Measurements from ENCODE around the gene SLC6A11. TPM values are rescaled to one million over a fixed set of nuclear protein-coding genes. Genes with fewer than 3 reads are reported as not detected.

Gene SLC6A11
- total RNA-seq, 1 experiment from 2014 or later = 0.85 TPM

DNA sequence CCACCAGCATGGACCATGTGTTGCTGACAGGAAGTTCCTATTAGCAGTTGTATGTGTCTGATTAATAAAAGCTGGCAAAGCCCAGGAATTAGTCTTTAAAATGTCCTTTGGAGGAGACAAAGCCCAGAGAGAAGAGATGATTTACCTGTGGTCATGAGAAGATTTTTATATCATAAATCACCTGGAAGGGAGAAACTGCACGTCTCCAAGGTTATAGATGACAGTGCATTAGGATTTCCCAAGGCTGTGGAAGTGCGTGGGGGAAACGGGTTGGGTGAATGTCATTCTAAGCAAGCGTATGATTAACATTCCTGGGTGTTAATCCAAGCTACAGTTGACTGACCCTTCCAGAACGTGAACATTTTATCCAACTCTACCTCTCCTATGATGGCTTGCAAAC lies 76.6 kb downstream of the SLC6A11 start:
- Mint-ChIP-seq H3K36me3 (peaks cover 3% of the 10 kb centered on the region; the same call in 1 of the 2 replicates), H3K9me3 (peaks cover 25% of the 10 kb centered on the region), H3K4me3 (no peak overlapping the region), H3K27me3 (ENCODE audit: low read depth) (peaks cover 40% of the 10 kb centered on the region), H3K27ac (no peak overlapping the region), H3K4me1 (no peaks in the 10 kb centered on the region)
- no peak for TF ChIP-seq ZNF121 (CRISPR knock-in tag; IDR thresholded peaks at IDR 0.05)
- TF ChIP-seq, protein P1, sequence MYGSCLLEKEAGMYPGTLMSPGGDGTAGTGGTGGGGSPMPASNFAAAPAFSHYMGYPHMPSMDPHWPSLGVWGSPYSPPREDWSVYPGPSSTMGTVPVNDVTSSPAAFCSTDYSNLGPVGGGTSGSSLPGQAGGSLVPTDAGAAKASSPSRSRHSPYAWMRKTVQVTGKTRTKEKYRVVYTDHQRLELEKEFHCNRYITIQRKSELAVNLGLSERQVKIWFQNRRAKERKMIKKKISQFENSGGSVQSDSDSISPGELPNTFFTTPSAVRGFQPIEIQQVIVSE (CRISPR knock-in tag; IDR thresholded peaks at IDR 0.05; ENCODE audit: borderline replicate concordance) = no peak
- no peak for TF ChIP-seq NFE2L1 (CRISPR knock-in tag; IDR thresholded peaks at IDR 0.05)
- TF ChIP-seq NR3C1 (CRISPR knock-in tag; conservative IDR thresholded peaks at IDR 0.05; ENCODE audit: low read depth) = no peak
- TF ChIP-seq SP1 (CRISPR knock-in tag; conservative IDR thresholded peaks at IDR 0.05) = no peak
- TF ChIP-seq ETV6 (CRISPR knock-in tag; IDR thresholded peaks at IDR 0.05) = no peak
- CTCF ChIA-PET = interaction anchor here (0.7 to 0.8 kb wide), 2 partner anchors 36 to 134 kb away, joined by 3 to 4 read pairs; no protein-coding TSS in a partner anchor
- ATAC-seq (no peak), DNase-seq (ENCODE audit: low spot score) (no peak)
- POLR2A ChIA-PET = no interaction called here

DNA sequence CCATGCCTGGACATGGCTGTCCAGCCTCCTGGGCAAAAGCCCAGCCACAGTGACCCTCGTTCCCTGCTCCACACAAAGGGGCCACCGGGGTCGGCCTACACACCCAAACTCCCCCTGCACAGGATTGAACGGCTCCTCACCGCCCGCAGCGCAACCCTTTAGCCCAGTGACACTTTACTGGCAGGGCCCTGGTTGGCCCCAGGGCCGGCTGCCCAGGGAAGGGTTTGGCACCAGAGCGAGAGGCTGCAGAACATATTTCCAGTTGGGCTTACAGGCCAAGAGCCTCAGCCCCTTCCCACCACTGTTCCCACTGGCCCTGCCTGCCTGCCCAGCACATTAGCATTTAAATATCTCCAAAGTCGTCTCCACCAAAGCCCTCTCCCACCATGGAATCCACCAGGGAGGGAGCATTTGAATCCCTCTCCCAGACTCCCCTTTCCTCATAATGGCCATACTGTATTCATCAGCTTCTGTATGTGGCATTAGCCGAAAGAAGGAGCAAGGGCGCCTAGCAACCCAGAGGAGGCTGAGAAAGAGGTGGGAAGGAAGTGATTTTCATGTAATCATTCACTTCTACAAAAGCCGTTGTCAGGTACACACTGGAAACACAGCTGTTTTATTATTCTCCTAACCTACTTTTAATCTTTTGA lies 85.4 kb downstream of the SLC6A11 start:
- CTCF ChIA-PET = interaction anchor here (1.4 to 1.5 kb wide), 3 partner anchors 41 to 160 kb away, joined by 3 to 6 read pairs (median 4); no protein-coding TSS in a partner anchor
- H3K4me1 Mint-ChIP-seq = peaks cover 15% of the 10 kb centered on the region
- peaks cover 40% of the 10 kb centered on the region for H3K9me3 Mint-ChIP-seq
- POLR2A ChIA-PET = no interaction called here
- peaks cover 12% of the 10 kb centered on the region for H3K36me3 Mint-ChIP-seq
- ATAC-seq (peak; percentile 48), DNase-seq (ENCODE audit: low spot score) (no peak)
- H3K27me3 Mint-ChIP-seq (ENCODE audit: low read depth) = peaks cover 23% of the 10 kb centered on the region
- H3K4me3 Mint-ChIP-seq = no peak overlapping the region
- no peak overlapping the region for H3K27ac Mint-ChIP-seq
- TF ChIP-seq, protein P2, sequence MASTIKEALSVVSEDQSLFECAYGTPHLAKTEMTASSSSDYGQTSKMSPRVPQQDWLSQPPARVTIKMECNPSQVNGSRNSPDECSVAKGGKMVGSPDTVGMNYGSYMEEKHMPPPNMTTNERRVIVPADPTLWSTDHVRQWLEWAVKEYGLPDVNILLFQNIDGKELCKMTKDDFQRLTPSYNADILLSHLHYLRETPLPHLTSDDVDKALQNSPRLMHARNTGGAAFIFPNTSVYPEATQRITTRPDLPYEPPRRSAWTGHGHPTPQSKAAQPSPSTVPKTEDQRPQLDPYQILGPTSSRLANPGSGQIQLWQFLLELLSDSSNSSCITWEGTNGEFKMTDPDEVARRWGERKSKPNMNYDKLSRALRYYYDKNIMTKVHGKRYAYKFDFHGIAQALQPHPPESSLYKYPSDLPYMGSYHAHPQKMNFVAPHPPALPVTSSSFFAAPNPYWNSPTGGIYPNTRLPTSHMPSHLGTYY (CRISPR knock-in tag; IDR thresholded peaks at IDR 0.05) = no peak
- TF ChIP-seq NFYB (CRISPR knock-in tag; conservative IDR thresholded peaks at IDR 0.05; ENCODE audit: low read depth) (no peak), ETV6 (CRISPR knock-in tag; IDR thresholded peaks at IDR 0.05) (no peak), SMAD3 (CRISPR knock-in tag; IDR thresholded peaks at IDR 0.05; ENCODE audit: borderline replicate concordance) (no peak), ZBTB21 (CRISPR knock-in tag; IDR thresholded peaks at IDR 0.05; ENCODE audit: borderline replicate concordance) (no peak), ZNF416 (CRISPR knock-in tag; IDR thresholded peaks at IDR 0.05) (no peak), FOXK1 (CRISPR knock-in tag; IDR thresholded peaks at IDR 0.05) (no peak), EMX1 (CRISPR knock-in tag; IDR thresholded peaks at IDR 0.05) (no peak), NFATC4 (CRISPR knock-in tag; IDR thresholded peaks at IDR 0.05) (no peak), NR3C1 (CRISPR knock-in tag; conservative IDR thresholded peaks at IDR 0.05; ENCODE audit: low read depth) (no peak), ZNF396 (CRISPR knock-in tag; IDR thresholded peaks at IDR 0.05; ENCODE audit: borderline replicate concordance) (no peak)
- TF ChIP-seq, protein P3, sequence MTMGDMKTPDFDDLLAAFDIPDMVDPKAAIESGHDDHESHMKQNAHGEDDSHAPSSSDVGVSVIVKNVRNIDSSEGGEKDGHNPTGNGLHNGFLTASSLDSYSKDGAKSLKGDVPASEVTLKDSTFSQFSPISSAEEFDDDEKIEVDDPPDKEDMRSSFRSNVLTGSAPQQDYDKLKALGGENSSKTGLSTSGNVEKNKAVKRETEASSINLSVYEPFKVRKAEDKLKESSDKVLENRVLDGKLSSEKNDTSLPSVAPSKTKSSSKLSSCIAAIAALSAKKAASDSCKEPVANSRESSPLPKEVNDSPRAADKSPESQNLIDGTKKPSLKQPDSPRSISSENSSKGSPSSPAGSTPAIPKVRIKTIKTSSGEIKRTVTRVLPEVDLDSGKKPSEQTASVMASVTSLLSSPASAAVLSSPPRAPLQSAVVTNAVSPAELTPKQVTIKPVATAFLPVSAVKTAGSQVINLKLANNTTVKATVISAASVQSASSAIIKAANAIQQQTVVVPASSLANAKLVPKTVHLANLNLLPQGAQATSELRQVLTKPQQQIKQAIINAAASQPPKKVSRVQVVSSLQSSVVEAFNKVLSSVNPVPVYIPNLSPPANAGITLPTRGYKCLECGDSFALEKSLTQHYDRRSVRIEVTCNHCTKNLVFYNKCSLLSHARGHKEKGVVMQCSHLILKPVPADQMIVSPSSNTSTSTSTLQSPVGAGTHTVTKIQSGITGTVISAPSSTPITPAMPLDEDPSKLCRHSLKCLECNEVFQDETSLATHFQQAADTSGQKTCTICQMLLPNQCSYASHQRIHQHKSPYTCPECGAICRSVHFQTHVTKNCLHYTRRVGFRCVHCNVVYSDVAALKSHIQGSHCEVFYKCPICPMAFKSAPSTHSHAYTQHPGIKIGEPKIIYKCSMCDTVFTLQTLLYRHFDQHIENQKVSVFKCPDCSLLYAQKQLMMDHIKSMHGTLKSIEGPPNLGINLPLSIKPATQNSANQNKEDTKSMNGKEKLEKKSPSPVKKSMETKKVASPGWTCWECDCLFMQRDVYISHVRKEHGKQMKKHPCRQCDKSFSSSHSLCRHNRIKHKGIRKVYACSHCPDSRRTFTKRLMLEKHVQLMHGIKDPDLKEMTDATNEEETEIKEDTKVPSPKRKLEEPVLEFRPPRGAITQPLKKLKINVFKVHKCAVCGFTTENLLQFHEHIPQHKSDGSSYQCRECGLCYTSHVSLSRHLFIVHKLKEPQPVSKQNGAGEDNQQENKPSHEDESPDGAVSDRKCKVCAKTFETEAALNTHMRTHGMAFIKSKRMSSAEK (CRISPR knock-in tag; IDR thresholded peaks at IDR 0.05; ENCODE audit: borderline replicate concordance) = no peak
- TF ChIP-seq, protein P4, sequence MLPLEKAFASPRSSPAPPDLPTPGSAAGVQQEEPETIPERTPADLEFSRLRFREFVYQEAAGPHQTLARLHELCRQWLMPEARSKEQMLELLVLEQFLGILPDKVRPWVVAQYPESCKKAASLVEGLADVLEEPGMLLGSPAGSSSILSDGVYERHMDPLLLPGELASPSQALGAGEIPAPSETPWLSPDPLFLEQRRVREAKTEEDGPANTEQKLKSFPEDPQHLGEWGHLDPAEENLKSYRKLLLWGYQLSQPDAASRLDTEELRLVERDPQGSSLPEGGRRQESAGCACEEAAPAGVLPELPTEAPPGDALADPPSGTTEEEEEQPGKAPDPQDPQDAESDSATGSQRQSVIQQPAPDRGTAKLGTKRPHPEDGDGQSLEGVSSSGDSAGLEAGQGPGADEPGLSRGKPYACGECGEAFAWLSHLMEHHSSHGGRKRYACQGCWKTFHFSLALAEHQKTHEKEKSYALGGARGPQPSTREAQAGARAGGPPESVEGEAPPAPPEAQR (CRISPR knock-in tag; IDR thresholded peaks at IDR 0.05) = no peak
- TF ChIP-seq, protein P5, sequence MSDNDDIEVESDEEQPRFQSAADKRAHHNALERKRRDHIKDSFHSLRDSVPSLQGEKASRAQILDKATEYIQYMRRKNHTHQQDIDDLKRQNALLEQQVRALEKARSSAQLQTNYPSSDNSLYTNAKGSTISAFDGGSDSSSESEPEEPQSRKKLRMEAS (CRISPR knock-in tag; IDR thresholded peaks at IDR 0.05) = no peak
- TF ChIP-seq, protein P6, sequence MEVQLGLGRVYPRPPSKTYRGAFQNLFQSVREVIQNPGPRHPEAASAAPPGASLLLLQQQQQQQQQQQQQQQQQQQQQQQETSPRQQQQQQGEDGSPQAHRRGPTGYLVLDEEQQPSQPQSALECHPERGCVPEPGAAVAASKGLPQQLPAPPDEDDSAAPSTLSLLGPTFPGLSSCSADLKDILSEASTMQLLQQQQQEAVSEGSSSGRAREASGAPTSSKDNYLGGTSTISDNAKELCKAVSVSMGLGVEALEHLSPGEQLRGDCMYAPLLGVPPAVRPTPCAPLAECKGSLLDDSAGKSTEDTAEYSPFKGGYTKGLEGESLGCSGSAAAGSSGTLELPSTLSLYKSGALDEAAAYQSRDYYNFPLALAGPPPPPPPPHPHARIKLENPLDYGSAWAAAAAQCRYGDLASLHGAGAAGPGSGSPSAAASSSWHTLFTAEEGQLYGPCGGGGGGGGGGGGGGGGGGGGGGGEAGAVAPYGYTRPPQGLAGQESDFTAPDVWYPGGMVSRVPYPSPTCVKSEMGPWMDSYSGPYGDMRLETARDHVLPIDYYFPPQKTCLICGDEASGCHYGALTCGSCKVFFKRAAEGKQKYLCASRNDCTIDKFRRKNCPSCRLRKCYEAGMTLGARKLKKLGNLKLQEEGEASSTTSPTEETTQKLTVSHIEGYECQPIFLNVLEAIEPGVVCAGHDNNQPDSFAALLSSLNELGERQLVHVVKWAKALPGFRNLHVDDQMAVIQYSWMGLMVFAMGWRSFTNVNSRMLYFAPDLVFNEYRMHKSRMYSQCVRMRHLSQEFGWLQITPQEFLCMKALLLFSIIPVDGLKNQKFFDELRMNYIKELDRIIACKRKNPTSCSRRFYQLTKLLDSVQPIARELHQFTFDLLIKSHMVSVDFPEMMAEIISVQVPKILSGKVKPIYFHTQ (CRISPR knock-in tag; IDR thresholded peaks at IDR 0.05) = no peak
- TF ChIP-seq, protein P7, sequence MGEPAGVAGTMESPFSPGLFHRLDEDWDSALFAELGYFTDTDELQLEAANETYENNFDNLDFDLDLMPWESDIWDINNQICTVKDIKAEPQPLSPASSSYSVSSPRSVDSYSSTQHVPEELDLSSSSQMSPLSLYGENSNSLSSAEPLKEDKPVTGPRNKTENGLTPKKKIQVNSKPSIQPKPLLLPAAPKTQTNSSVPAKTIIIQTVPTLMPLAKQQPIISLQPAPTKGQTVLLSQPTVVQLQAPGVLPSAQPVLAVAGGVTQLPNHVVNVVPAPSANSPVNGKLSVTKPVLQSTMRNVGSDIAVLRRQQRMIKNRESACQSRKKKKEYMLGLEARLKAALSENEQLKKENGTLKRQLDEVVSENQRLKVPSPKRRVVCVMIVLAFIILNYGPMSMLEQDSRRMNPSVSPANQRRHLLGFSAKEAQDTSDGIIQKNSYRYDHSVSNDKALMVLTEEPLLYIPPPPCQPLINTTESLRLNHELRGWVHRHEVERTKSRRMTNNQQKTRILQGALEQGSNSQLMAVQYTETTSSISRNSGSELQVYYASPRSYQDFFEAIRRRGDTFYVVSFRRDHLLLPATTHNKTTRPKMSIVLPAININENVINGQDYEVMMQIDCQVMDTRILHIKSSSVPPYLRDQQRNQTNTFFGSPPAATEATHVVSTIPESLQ (CRISPR knock-in tag; IDR thresholded peaks at IDR 0.05) = no peak

Measured in WTC11 (cell line).